Parathyroid adenoma (tissue), 2 donors: ENCODE results near the gene MOB3B.

Experiments used
- H2AFZ ChIP-seq: fragments of 300-600 bp; sonication (generic); one replicate; pipeline ENCODE4 v1.7.0; 2017; ENCODE audit warnings: antibody characterized with exemption, mild to moderate bottlenecking
- H3K27ac ChIP-seq: fragments of 300-600 bp; sonication (generic); one replicate; pipeline ENCODE4 v1.7.0; 2017
- H3K27me3 ChIP-seq: fragments of 300-600 bp; sonication (generic); one replicate; pipeline ENCODE4 v1.7.0; 2017; ENCODE audit warnings: low read length; ENCODE audit not compliant: control insufficient read depth, insufficient read depth
- H3K36me3 ChIP-seq: fragments of 300-600 bp; sonication (generic); one replicate; pipeline ENCODE4 v1.7.0; 2017; ENCODE audit warnings: low read length; ENCODE audit not compliant: control insufficient read depth, insufficient read depth
- H3K4me1 ChIP-seq: fragments of 300-600 bp; sonication (generic); one replicate; pipeline ENCODE4 v1.7.0; 2017; ENCODE audit warnings: control low read depth
- H3K4me2 ChIP-seq: fragments of 300-600 bp; sonication (generic); one replicate; pipeline ENCODE4 v1.7.0; 2017; ENCODE audit warnings: low read length
- H3K4me3 ChIP-seq: fragments of 300-600 bp; sonication (generic); one replicate; pipeline ENCODE4 v1.7.0; 2017; ENCODE audit warnings: low read depth, low read length
- H3K79me2 ChIP-seq: fragments of 300-600 bp; sonication (generic); one replicate; pipeline ENCODE4 v1.7.0; 2017; ENCODE audit warnings: control low read depth
- H3K9ac ChIP-seq: fragments of 300-600 bp; sonication (generic); one replicate; pipeline ENCODE4 v1.7.0; 2017; ENCODE audit warnings: mild to moderate bottlenecking
- H3K9me3 ChIP-seq: fragments of 300-600 bp; sonication (generic); one replicate; pipeline ENCODE4 v1.7.0; 2017; ENCODE audit warnings: low read length; ENCODE audit not compliant: control insufficient read depth
- CTCF ChIP-seq: fragments of 300-600 bp; sonication (generic); IDR thresholded peaks from one replicate; pipeline ENCODE4 v1.7.0; 2017; ENCODE audit warnings: antibody characterized with exemption, mild to moderate bottlenecking
- donor health status: primary hyperparathyroidism.

Gene MOB3B

GRCh38 chr9:27352457-27353165 lies 177.0 kb downstream of the MOB3B start:
- no peak overlapping the region for H2AFZ ChIP-seq
- H3K36me3 ChIP-seq: no peaks in the 10 kb centered on the region
- H3K27ac ChIP-seq: no peak overlapping the region
- no peaks in the 10 kb centered on the region for H3K79me2 ChIP-seq
- no peak for TF ChIP-seq CTCF
- no peak overlapping the region for H3K4me3 ChIP-seq
- no peaks in the 10 kb centered on the region for H3K9me3 ChIP-seq
- no peak overlapping the region for H3K4me2 ChIP-seq
- no peaks in the 10 kb centered on the region for H3K4me1 ChIP-seq
- H3K9ac ChIP-seq: no peak overlapping the region
- H3K27me3 ChIP-seq: no peaks in the 10 kb centered on the region

- Histone ChIP-seq H3K79me2 (no peaks in the 10 kb centered on the region), H3K4me3 (no peak overlapping the region), H3K9ac (no peak overlapping the region), H3K4me2 (no peak overlapping the region), H3K27ac (no peak overlapping the region), H3K36me3 (no peaks in the 10 kb centered on the region), H3K27me3 (no peaks in the 10 kb centered on the region), H2AFZ (no peak overlapping the region), H3K4me1 (no peaks in the 10 kb centered on the region), H3K9me3 (no peaks in the 10 kb centered on the region)
- TF ChIP-seq CTCF: no peak
Measured at GRCh38 chr9:27351438-27351837, 178.2 kb downstream of the MOB3B start.

GRCh38 chr9:27350382-27350976 lies 179.1 kb downstream of the MOB3B start:
- H3K4me2 ChIP-seq: no peak overlapping the region
- H3K27me3 ChIP-seq: no peaks in the 10 kb centered on the region
- no peak for TF ChIP-seq CTCF
- no peak overlapping the region for H3K4me3 ChIP-seq
- no peaks in the 10 kb centered on the region for H3K36me3 ChIP-seq
- no peak overlapping the region for H3K9ac ChIP-seq
- H3K9me3 ChIP-seq: no peaks in the 10 kb centered on the region
- H3K27ac ChIP-seq: no peak overlapping the region
- no peaks in the 10 kb centered on the region for H3K4me1 ChIP-seq
- no peak overlapping the region for H2AFZ ChIP-seq
- H3K79me2 ChIP-seq: no peaks in the 10 kb centered on the region

GRCh38 chr9:27349698-27350080 lies 179.9 kb downstream of the MOB3B start:
- no peak overlapping the region for H2AFZ ChIP-seq
- H3K4me2 ChIP-seq: no peak overlapping the region
- no peak overlapping the region for H3K4me3 ChIP-seq
- no peak for TF ChIP-seq CTCF
- no peaks in the 10 kb centered on the region for H3K79me2 ChIP-seq
- H3K9ac ChIP-seq: no peak overlapping the region
- no peaks in the 10 kb centered on the region for H3K36me3 ChIP-seq
- H3K4me1 ChIP-seq: no peaks in the 10 kb centered on the region
- H3K9me3 ChIP-seq: no peaks in the 10 kb centered on the region
- H3K27ac ChIP-seq: no peak overlapping the region
- no peaks in the 10 kb centered on the region for H3K27me3 ChIP-seq
